ENCODE measurements around the gene CLTRN. TPM values are rescaled to one million over a fixed set of nuclear protein-coding genes. Genes with fewer than 3 reads are reported as not detected.
"Not testable (repeated sequence)": the region's sequence is repeated elsewhere in the genome, so short reads cannot be mapped to it uniquely, and the experiment has no call there.

CLTRN gene, protein sequence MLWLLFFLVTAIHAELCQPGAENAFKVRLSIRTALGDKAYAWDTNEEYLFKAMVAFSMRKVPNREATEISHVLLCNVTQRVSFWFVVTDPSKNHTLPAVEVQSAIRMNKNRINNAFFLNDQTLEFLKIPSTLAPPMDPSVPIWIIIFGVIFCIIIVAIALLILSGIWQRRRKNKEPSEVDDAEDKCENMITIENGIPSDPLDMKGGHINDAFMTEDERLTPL
- 0.94 TPM for total RNA-seq
- long read RNA-seq: 0 reads

GRCh38 chrX:15664487-15665444 lies at the start of gene CLTRN:
CLTRN (minus strand) TSS chrX:15664805; CDS start chrX:15664775, 30 bp downstream.
- intact Hi-C loops (cut with DNase I): no loop called here
- no peak for DNase-seq (ENCODE audit: low spot score)

GRCh38 chrX:15704273-15704672 lies 39.7 kb upstream of the CLTRN start:
- intact Hi-C loops (cut with DNase I): not testable (repeated sequence)

DNA sequence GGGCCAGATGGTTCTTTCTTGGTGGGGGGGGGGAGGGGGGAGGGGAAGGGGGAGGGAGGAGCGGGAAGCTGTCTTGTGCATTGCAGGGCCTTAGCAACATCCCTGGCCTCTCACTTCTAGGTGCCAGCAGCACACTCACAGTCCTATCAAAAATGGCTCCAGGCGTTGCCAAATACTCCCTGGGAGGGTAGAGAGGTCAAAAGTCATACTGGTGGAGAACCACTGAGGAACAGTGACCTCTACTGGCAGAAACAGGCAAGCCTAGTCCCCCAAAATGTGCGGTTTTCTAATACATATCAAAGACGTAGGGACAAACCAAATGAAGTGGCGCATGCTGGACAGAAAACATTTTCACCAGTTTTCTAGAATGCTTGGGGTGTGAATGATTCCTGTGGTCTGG lies 39.2 kb upstream of the CLTRN start:
- intact Hi-C loops (cut with DNase I): not testable (repeated sequence)

More at GRCh38 chrX:15704273-15704672, 39.7 kb upstream of the CLTRN start:
- DNase-seq (ENCODE audit: low spot score): not testable (repeated sequence)

GRCh38 chrX:15702488-15703371 lies 38.1 kb upstream of the CLTRN start:
- intact Hi-C loops (cut with DNase I): no loop called here
- DNase-seq (ENCODE audit: low spot score): no peak

More for the DNA sequence above, 39.2 kb upstream of the CLTRN start:
- DNase-seq (ENCODE audit: low spot score): not testable (repeated sequence)

DNA sequence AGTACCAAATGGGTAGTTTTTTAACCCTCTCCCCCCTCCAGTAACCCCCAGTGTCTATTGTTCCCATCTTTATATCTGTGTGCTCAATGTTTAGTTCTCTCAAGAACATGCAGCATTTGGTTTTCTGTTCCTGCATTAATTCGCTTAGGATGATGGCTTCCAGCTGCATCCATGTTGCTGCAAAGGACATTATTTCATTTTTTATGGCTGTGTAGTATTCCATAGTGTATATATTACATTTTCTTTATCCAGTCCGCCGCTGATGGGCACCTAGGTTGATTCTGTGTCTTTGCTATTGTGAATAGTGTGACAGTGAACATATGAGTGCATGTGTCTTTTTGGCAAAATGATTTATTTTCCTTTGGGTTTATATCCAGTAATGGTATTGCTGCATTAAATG lies 31.9 kb upstream of the CLTRN start:
- intact Hi-C loops (cut with DNase I): no loop called here
- DNase-seq (ENCODE audit: low spot score): no peak

- DNase-seq (ENCODE audit: low spot score): no peak
- intact Hi-C loops (cut with DNase I): no loop called here
Observed at GRCh38 chrX:15694941-15695451, 30.4 kb upstream of the CLTRN start.

DNA sequence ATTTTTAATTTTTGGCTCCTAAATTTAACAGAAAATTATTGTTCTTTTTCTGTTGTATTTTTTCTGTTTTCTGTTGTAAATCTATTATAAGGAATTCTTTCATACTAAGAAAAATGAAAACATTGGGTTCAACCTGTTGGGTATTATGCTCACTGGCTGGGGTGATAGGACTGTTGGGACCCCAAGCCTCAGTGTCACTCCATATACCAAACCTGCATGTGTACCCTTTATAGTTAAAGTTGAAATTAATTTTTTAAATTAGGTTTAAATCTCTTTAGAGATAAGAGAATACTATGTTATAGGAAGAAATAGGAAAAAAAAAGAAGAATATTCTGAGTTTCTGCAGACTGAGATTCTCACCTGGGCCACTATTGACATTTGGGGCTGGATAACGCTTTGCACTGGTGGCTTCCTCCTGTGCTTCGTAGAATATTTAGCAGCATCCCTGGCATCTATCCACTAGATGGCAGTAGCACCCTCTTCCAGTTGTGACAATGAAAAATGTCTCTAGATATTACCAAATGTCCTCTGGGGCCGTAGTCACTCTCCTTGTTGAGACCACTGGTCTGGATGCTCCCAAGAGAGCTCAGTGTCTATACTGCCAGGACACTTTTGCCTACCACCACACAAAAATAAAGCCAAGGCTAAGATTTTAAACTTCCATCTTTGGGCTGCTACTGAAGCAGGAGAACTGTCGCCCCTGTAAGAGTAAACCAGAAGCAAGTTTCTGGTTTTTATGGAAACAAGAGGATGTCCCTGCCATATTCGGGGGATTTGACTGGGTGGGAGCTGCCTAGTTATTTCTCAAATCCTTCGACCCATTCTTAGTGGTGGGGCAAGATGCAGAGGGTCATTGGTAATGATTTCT lies 22.4 kb upstream of the CLTRN start:
- no peak for DNase-seq (ENCODE audit: low spot score)
- intact Hi-C loops (cut with DNase I): no loop called here

- DNase-seq (ENCODE audit: low spot score): no peak
- intact Hi-C loops (cut with DNase I): no loop called here
Observed at GRCh38 chrX:15683193-15683592, 18.6 kb upstream of the CLTRN start.

GRCh38 chrX:15681433-15681832 lies 16.8 kb upstream of the CLTRN start:
- DNase-seq (ENCODE audit: low spot score): no peak
- intact Hi-C loops (cut with DNase I): no loop called here

- no peak for DNase-seq (ENCODE audit: low spot score)
- intact Hi-C loops (cut with DNase I): no loop called here
Observed at GRCh38 chrX:15680401-15680800, 15.8 kb upstream of the CLTRN start.

DNA sequence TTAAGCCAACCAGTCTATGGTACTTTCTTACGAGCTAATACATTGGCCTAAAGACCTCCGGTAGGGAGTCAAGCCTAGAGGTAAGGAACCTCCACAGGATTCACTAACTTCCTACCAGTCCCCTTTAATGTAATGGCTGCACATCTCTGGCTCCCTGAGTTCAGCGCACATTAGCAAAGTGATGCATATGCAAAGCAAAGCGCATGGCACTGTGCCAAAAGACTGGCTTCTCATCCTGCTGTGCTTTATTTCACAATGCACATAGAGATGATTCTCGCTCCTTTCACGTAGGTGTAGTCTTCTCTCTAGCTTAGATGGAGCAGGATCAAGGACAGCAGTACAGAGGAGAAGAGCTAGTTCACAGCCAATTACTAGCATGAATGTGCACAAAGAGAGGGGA lies 14.6 kb upstream of the CLTRN start:
- intact Hi-C loops (cut with DNase I): loop anchor here (10.0 kb wide), 1 partner anchor 116 kb away; the partner anchor contains the start of gene ZRSR2
- no peak for DNase-seq (ENCODE audit: low spot score)

DNA sequence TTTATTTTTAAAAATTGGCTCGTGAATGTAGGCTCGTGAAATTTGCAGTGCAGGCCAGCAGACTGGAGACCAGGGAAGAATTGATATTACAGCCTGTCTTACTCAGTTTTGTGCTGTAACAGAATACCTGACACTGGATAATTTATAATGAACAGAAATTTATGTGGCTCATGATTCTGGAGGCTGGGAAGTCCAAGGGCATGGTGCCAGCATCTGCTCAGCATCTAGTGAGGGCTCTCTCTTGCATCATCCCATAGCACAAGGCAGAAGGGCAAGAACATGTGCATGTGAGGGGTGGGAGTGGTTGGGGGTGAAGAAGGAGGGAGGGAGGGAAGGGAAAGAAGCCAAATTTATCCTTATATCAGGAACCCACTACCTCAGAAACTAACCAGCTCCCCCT lies 13.7 kb upstream of the CLTRN start:
- intact Hi-C loops (cut with DNase I): loop anchor here (10.0 kb wide), 1 partner anchor 116 kb away; the partner anchor contains the start of gene ZRSR2
- no peak for DNase-seq (ENCODE audit: low spot score)

DNA sequence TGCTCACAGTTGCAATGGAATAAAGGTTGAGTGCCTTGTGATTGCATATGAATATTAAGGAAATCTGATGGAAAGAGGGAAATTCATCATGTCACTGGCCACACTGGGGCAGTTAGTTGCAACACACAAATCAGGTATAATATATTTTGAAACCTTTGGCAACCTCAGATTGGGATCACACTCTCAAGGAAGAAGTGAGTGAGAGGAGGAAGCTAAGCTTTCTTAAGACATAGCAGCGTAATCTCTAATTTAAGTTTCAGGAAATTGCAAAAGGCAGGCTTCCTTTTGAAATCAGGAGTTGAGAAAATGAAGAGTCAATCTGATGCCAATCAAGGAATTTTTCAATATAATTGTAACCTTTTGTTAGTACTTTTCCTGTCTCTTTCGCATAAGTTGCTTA lies 12.3 kb upstream of the CLTRN start:
- intact Hi-C loops (cut with DNase I): loop anchor here (10.0 kb wide), 1 partner anchor 118 kb away; the partner anchor contains the start of gene ZRSR2
- DNase-seq (ENCODE audit: low spot score): no peak

GRCh38 chrX:15675490-15675921 lies 10.9 kb upstream of the CLTRN start:
- intact Hi-C loops (cut with DNase I): loop anchor here (10.0 kb wide), 1 partner anchor 119 kb away; the partner anchor contains the start of gene ZRSR2
- DNase-seq (ENCODE audit: low spot score): peak; percentile 93

- DNase-seq (ENCODE audit: low spot score): peak; percentile 96
- intact Hi-C loops (cut with DNase I): loop anchor here (10.0 kb wide), 1 partner anchor 120 kb away; the partner anchor contains the start of gene ZRSR2
Observed at GRCh38 chrX:15674841-15675489, 10.4 kb upstream of the CLTRN start.

GRCh38 chrX:15674514-15674840 lies 9.9 kb upstream of the CLTRN start:
- no peak for DNase-seq (ENCODE audit: low spot score)
- intact Hi-C loops (cut with DNase I): loop anchor here (10.0 kb wide), 1 partner anchor 120 kb away; the partner anchor contains the start of gene ZRSR2

GRCh38 chrX:15673970-15674369 lies 9.4 kb upstream of the CLTRN start:
- intact Hi-C loops (cut with DNase I): loop anchor here (10.0 kb wide), 1 partner anchor 121 kb away; the partner anchor contains the start of gene ZRSR2
- no peak for DNase-seq (ENCODE audit: low spot score)

GRCh38 chrX:15672881-15673280 lies 8.3 kb upstream of the CLTRN start:
- intact Hi-C loops (cut with DNase I): loop anchor here (10.0 kb wide), 1 partner anchor 122 kb away; the partner anchor contains the start of gene ZRSR2
- DNase-seq (ENCODE audit: low spot score): no peak
